GM18868 (cell line): ENCODE data around the gene PPP1R8.
"Not testable (repeated sequence)": the region's sequence is repeated elsewhere in the genome, so short reads cannot be mapped to it uniquely, and the experiment has no call there.

Experiments
- ATAC-seq: cut with Tn5 transposase; IDR thresholded peaks from one replicate; pipeline ENCODE4 v1.9.1; 2021; ENCODE audit warnings: mild to moderate bottlenecking, moderate library complexity; ENCODE audit not compliant: unreplicated experiment

The PPP1R8 gene

DNA sequence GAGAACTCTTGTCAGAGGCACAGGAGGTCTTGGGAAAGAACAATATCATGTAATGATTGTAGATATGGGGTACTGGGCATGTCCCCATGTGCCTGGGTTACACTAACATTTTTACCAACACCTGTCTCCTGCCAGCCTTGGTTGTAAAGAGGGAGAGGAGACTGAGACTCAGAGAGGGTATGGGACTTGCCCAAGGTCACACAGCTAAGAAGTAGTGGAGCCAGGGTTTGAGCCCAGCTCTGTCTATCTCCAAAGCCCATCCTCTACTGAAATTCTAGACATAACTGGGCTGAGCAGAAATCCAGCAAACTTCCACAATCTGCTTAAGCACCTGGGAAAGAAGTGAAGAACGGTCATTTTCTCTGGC lies 39.1 kb downstream of the PPP1R8 start:
- no peak for ATAC-seq

DNA sequence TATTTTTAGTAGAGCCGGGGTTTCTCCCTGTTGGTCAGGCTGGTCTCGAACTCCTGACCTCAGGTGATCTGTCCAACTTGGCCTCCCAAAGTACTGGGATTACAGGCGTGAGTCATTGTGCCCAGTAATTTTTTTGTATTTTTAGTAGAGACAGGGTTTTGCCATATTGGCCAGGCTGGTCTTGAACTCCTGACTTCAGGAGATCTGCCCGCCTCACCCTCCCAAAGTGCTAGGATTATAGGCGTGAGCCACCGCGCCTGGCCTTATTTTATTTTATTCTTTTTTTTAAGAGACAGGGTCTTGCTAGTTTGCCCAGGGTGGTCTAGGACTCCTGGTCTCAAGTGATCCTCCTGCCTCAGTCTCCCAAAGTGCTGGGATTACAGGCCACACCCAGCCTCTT lies 40.5 kb downstream of the PPP1R8 start:
- not testable (repeated sequence) for ATAC-seq

DNA sequence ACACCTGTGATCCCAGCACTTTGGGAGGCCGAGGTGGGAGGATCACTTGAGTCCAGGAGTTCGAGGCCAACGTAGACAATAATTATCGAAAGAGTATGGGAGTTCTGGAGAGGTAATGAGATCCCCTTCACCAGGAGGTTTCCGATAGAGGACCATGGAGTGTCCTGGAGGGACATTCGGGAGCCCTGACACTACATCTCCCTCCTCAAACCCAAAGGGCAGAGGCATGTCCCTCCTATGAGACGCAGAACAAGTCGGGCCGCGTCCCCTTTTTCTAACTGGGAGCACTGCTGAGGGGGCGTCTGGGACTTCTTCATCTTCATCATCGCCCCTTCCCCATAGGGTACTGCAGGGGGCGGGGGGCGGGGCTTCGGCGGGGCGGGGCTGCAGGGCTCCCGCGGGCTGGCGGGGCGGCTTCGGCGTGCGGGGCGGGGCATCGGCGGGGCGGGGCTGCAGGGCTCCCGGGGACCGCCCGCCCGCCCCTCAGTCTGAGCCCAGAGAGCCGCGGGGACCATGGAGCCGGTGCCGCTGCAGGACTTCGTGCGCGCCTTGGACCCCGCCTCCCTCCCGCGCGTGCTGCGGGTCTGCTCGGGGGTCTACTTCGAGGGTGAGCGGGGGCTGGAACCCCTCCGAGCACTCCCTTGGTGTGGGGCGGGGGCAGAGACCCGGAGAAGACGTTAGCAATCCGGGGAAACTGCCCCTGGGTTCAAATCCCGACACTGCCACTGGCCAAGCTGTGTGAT lies 41.6 kb downstream of the PPP1R8 start, which contains the start of gene THEMIS2:
TSS of gene THEMIS2 (plus strand) at position 486 of the 743 bp plus-strand sequence. CDS start at position 514, 28 bp downstream.
- ATAC-seq: no peak

DNA sequence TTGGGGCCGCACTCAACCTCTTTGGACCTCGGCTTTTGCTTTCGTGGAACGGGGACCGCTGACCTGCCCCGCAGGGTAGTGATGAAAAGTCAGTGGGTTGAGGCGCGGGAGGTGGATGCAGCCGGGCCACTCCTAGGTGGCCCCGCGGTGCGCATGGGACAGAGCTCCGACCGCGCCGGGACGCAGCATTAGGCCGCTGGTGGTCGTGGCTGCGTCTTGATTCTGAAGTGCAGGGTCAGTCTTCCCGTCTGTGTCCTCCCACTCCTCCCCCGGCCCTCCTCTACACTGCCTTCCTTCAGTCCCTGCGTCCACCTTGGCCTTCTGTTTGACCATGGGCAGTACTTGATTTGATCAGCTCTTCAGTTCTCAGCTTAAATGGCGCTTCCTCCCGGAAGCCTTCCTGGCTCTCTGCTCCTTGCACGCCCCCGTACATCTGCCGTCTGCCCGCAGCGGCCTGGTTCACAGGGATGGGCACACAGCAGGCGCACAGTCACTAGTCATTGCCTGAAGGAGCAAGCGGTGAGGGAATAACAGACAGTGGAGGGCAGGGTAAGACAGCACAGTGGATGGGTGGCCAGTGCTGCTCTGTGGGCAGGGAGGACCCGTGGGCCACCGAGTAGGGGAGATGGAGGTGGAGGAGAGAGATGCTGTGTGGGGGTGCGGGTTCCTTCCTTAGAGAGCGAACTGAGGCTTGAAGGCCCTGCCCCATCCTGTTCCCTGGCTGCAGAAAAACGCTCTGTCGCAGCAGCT lies 42.4 kb downstream of the PPP1R8 start:
- no peak for ATAC-seq

DNA sequence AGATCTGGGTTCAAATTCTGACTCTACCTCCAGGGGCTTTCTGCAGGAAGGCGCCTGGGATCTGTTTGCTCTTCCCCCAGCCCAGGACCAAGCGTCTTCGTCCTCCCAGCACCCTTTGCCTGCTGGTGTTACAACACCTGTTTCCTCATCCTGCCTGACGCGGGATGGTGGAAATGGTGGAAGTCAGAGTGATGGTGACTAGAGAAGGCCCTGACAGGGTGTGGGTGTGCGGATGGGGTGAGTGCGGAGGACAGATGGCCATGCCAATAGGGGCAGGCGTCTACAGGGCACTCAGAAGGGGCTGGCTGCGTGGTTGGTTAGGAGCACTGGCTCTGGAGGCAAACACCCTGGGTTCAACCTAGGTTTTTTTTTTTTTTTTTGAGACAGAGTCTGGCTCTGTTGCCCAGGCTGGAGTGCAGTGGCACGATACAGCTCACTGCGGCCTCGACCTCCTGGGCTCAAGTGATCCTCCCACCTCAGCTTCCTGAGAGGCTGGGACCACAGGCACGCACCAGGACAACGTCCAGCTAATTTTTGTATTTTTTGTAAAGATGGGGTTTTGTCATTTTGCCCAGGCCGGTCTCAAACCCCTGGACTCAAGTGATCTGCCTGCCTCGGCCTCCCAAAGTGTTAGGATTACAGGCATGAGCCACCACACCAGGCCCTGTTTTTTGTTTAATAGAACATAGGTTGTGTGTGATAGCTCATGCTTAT lies 43.2 kb downstream of the PPP1R8 start:
- no peak for ATAC-seq

DNA sequence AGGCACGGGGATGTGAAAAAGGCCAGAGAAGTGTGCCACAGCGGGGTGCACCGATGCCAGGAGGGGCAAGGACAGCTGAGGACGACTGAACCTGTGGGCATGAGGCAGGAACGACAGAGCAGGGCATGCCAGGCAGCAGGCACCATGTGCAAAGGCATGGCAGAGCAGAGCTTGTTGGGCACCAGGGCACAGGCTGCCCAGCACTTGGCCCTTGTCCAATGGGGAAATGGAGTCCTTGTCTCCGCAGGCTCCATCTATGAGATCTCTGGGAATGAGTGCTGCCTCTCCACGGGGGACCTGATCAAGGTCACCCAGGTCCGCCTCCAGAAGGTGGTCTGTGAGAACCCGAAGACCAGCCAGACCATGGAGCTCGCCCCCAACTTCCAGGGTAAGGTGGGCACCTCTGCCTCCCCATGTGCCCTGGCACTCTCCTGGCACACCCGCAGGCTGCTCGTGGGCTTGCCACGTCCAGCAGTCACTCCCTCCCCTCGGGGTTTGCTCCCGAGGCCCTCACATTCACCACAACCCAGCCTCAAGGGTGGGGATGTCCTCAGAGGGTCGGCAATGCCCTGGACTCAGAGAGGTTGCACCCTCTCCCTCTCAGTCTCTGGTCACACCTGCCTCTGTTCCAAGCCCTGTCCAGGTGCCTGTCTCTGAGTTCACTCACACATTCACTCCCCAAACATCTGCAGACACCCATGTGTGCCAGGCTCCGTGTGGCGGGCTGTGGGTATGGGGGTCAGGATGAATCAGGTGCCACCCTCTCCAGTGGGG lies 45.9 kb downstream of the PPP1R8 start:
- ATAC-seq: no peak

DNA sequence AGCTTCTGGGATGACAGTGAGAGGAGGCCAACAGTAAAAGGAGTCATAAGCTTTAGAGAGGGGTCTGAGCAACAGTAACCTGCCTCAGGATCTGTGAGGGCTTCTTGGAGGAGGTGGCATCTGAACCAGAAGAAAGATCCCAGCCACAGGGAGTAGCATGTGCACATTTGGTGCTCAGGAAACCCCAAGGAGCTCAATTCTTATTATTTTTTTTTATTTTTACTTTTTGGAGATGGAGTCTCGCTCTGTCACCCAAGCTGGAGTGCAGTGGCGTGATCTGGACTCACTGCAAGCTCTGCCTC lies 46.5 kb downstream of the PPP1R8 start:
- no peak for ATAC-seq

DNA sequence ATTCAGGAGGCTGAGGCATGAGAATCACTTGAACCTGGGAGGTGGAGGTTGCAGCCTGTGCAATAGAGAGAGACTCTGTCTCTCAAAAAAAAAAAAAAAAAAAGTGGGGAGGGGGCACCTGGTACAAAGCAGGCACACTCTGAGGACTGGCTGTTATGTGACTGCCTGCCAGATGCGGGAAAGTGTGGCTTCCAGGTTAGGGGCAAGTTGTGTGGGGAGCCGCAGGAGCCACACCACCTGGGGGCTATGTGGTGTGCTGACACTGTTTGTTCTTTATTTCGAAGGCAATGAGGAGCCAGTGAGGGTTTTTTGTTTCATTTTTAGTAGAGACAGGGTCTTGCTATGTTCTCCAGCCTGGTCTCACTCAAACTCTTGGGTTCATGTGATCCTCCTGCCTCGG lies 47.5 kb downstream of the PPP1R8 start:
- no peak for ATAC-seq

DNA sequence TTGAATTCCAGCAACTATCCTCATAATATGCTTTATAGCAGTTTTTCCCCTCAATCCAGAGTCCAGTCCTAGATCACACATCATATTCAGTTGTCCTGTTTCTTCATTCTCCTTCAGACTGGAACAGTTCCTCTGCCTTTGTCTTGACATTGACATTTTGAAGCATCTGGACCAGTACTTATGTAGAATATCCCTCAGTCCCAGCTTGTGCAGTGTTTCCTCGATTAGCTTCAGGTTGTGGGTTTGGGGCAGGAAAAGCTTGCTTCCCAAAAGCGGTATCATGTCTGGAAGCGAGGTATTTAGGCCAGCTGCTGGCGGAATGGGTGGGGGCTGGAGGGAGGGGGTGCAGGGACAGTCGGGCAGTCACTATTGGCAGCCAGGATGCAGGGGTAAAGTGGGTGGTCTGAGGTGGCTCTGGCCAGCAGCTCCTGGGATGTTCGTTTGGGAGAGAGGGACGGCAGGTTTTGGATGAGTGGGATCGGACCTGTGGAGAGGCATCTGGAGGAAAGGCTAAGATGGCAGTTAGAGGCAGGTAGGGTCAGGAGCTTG lies 48.3 kb downstream of the PPP1R8 start:
- no peak for ATAC-seq

DNA sequence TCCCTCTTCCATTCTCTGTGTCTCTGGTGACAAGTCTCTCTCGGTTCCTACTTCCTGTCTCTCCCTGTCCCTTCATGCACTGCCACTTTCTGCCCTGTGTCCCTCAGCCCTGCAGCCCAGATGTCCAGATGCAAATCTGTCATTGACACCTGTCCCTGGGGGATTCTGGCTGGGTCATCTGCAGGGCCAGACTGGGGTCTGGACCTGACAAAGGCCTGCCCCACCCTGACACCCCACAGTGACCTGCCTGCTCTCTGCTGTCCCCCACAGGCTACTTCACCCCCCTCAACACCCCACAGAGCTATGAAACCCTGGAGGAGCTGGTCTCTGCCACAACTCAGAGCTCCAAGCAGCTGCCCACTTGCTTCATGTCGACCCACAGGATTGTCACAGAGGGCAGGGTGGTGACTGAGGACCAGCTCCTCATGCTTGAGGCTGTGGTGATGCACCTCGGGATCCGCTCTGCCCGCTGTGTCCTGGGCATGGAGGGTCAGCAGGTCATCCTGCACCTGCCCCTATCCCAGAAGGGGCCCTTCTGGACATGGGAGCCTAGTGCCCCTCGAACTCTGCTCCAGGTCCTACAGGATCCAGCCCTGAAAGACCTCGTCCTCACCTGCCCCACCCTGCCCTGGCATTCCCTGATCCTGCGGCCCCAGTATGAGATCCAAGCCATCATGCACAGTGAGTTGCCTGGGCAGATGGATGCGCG lies 48.9 kb downstream of the PPP1R8 start:
- ATAC-seq: no peak

DNA sequence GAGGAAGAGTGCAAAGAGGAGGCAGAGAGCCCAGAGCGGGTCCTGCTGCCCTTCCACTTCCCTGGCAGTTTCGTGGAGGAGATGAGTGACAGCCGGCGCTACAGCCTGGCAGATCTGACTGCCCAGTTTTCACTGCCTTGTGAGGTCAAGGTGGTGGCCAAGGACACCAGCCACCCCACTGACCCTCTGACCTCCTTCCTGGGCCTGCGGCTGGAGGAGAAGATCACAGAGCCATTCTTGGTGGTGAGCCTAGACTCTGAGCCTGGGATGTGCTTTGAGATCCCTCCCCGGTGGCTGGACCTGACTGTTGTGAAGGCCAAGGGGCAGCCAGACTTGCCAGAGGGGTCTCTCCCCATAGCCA lies 51.9 kb downstream of the PPP1R8 start:
- ATAC-seq: no peak

DNA sequence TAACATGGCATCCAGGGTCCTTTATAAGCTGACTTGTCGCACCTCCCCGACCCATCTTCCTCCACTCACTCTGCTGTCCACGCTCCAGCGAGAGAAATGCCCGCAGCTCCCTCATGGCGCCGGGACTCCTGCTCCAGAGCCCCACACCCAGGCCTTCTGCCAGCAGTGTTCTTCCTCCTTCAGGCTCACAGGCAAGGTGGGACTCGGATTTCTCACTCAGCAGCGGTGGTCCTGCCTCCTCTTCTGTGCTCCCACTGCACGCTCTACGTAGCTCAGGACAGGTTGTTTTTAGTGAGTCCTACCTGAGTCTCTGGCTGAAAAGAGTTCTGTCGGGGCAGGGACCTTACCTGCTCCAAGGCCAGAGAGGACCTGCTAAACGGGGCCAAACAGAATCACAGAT lies 53.0 kb downstream of the PPP1R8 start:
- no peak for ATAC-seq

DNA sequence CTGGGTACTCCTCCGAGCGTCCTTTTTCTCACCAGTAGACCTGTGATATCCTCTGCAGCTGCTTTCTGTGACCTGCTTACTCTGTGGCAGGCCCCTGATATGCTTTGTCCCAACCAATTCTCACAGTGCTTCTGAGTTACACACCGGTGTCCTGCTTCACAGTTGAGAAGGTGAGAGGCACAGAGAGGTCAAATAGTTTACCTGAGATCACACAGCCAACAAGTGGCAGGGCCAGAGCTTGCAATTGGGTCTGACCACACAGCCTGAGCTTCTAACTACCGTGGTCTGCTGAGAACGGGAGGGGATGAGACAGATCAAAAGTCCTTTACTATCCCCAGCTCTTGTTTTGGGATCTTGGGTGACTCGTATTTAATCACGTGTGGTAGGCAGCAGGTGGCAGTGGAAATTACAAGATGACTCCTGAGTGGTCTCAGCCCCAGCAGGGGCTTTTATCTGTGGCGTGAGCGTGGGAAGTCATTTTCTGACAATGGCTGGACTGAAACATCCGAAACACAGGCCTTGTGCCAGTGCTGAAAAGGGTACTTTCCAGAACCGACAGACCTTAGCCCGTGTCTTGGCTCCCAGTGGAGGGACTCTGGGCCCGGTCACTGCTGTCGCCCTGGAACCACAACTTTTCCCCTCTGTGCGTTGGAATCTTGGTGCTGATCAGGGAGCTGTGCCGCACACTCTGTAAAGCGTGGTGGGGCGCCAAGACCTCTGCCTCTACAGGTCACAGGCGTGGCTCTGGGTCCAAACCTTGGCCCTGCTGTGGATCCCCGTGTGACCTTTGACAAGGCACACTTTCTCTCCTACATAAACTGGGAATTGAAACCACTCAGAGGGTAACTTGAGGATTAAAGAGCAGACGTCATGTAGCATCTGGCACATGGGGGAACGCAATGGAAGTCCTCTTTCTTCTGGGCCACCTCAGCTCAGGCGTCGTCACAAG lies 53.7 kb downstream of the PPP1R8 start:
- ATAC-seq: peak; percentile 73

DNA sequence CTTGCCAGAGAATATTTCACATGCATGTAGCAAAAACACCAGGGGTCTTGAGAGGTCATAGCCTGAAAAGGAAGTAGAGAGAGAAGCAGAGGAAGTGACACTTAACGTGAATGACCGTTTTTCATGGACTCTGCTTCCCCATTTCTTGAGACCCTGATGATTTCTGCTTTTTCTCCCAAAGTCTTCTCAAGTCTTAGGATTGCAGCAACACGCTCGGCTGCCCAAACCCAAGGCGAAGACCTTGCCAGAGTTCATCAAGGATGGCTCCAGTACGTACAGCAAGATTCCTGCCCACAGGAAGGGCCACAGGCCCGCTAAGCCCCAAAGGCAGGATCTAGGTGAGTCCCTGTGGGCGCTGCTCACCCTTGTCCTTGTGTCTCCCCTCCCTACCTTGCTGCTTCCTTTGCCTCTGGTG lies 54.5 kb downstream of the PPP1R8 start:
- no peak for ATAC-seq

DNA sequence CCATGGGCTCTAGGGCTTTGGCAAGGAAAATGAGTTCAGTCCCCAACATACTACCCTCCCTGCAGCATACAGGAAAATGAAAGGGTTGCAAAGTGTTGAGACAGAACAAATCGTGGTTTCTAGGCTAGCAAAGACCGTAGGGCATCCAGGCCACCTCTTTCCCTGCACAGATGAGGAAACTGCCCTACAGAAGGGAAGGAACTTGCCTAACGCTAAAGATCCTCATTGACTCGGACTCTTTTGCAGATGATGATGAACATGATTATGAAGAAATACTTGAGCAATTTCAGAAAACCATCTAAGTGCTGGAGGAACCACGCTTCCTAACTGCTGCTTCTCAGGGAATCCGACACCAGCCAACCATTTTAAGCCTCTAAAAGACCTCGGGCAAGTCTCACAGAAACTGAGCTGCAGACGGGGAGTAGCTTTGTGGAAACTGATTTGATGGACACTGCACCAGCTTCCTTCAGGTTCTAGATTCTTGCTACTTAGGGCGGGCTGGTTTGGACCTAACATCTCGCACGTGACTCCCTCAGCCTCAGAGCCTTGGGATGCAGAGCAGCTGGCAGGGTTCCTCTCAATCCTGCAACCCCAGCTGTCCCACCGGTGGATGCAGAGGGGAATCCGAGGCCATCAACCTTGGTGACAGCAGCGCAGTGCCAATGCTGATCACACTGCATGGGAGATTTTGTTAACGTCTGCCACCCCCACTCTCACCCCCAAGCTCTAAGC lies 55.2 kb downstream of the PPP1R8 start:
- ATAC-seq: no peak

DNA sequence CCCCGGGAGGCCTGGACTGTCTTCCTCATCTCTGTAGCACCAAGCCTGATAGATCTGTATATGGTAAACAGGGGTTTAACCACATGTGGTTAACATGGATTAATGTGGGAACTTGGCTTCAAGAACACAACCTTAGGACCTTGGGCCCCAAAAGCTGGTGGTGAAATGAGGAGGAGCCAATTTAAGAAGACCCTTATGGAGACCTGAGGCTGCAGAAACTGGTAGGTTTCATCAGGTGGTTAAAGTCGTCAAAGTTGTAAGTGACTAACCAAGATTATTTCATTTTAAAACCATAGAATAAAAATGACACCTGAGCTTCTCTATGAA lies 55.7 kb downstream of the PPP1R8 start:
- ATAC-seq: no peak

DNA sequence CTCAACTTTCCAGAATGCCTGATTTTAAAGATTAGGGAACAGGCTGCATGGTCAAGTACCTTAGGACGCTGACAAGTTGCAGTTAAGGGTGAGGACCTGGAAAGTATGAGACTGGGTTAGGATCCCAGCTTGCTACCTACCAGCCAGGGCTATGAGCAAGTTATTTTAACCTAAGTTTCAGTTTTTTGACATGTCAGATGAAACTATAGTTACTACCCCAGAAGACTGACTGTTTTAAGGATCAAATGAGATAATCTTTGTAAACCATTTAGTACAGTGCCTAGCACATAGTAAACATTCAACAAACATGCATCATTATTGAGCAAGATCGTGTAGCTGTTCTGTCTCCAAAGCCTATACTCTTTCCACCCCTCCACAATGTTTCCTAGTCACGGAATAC lies 56.2 kb downstream of the PPP1R8 start:
- ATAC-seq: no peak

DNA sequence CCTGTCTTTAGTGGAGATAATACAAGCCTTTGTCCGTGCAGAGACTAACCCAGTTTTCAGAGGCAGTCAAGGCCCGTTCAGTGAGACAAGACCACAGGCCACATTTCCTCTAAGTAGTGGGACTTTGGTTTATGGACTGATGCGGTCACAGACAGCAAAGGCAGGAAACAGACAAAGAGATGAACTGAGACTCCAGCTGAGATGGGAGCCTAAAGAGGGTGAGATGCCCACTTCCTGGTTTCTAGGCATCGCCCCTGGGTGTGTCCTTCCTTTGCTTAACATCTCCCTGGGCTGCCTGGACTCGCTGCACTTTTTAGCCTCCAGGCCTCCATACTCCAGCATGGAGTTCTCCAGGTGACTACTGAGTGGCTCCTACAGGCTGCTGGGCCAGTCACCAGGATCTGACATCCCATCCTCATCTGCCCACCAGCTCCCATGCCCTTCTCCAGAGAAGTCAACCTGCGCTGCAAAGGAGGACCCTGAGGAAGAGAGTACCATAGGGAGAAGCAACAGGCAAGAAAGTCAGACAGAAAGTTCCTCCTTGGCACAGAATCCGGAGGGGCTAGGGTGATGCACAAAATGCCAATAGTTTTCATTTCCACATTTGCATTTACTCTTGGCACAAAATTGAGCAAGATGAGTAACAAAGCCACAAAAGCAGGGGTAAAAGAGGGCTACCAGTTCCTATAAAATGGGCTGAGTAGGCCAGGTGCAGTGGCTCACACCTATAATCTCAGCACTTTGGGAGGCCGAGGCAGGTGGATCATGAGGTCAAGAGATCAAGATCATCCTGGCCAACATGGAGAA lies 56.8 kb downstream of the PPP1R8 start:
- ATAC-seq: no peak
